ENCODE measurements around the gene ALKBH7.

DNA sequence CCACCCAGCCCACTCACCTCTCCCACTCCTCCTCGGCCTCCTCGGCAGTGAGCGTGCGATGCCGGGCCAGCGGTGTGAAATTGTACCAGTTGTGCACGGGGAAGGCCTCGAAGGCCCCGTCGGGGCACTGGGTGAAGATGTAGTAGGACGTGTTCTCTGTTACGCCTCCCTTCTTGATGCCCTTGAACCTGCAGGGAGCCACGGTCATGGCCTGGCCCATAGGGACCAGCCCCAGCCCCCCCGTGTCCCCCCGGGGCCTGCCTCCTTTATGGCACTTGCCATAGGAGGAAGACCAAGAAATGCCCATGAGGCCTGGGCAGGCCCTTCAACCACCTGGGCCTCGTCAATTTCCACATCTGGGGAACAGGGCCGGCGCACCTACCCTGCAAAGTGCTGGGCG, 14.8 kb downstream of the ALKBH7 start:
- TF ChIP-seq, protein P1, sequence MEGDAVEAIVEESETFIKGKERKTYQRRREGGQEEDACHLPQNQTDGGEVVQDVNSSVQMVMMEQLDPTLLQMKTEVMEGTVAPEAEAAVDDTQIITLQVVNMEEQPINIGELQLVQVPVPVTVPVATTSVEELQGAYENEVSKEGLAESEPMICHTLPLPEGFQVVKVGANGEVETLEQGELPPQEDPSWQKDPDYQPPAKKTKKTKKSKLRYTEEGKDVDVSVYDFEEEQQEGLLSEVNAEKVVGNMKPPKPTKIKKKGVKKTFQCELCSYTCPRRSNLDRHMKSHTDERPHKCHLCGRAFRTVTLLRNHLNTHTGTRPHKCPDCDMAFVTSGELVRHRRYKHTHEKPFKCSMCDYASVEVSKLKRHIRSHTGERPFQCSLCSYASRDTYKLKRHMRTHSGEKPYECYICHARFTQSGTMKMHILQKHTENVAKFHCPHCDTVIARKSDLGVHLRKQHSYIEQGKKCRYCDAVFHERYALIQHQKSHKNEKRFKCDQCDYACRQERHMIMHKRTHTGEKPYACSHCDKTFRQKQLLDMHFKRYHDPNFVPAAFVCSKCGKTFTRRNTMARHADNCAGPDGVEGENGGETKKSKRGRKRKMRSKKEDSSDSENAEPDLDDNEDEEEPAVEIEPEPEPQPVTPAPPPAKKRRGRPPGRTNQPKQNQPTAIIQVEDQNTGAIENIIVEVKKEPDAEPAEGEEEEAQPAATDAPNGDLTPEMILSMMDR (IDR thresholded peaks at IDR 0.05), result no peak
- no peak for TF ChIP-seq POLR2A (IDR thresholded peaks at IDR 0.05)
